ENCODE results near the gene PPP4R3A. TPM values are rescaled to one million over a fixed set of nuclear protein-coding genes. Genes with fewer than 3 reads are reported as not detected.
"Not testable (repeated sequence)": the region's sequence is repeated elsewhere in the genome, so short reads cannot be mapped to it uniquely, and the experiment has no call there.

PPP4R3A gene
- total RNA-seq, 2 experiments from 2014 or later = 118 to 123 TPM

DNA sequence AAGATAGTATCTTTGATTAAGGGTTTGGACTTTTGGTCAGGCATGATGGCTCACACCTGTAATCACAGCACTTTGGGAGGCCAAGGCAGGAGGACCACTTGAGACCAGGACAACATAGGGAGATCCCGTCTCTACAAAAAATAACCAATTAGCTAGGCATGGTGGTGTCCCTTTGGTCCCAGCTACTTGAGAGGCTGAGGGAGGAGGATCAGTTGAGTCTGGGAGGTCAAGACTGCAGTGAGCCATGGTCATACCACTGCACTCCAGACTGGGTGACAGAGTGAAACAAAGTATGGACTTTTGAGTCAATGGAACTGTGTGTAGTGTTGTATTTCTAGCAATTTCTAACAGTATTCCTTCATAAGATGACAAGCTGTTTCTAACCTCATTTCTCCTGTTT, 53.8 kb downstream of the PPP4R3A start:
- Mint-ChIP-seq H3K36me3 (ENCODE audit: low read depth) (peaks cover 56% of the 10 kb centered on the region), H3K9me3 (no peaks in the 10 kb centered on the region), H3K27ac (no peak overlapping the region), H3K4me3 (no peak overlapping the region), H3K27me3 (peaks cover 3% of the 10 kb centered on the region), H3K4me1 (peaks cover 4% of the 10 kb centered on the region)
- POLR2A ChIA-PET = no interaction called here
- CTCF ChIA-PET = no interaction called here
- no peak for DNase-seq

- Mint-ChIP-seq H3K27ac (no peak overlapping the region), H3K9me3 (no peaks in the 10 kb centered on the region), H3K27me3 (peaks cover 3% of the 10 kb centered on the region), H3K4me1 (peaks cover 4% of the 10 kb centered on the region), H3K36me3 (ENCODE audit: low read depth) (peaks cover 41% of the 10 kb centered on the region), H3K4me3 (no peak overlapping the region)
- no peak for DNase-seq
- ChIA-PET CTCF (interaction anchor here (1.0 to 1.1 kb wide), 2 partner anchors 13 to 137 kb away, joined by 3 read pairs; no protein-coding TSS in a partner anchor), POLR2A (no interaction called here)
These were observed 55.5 kb downstream of the PPP4R3A start for GRCh38 chr14:91454580-91454979.

DNA sequence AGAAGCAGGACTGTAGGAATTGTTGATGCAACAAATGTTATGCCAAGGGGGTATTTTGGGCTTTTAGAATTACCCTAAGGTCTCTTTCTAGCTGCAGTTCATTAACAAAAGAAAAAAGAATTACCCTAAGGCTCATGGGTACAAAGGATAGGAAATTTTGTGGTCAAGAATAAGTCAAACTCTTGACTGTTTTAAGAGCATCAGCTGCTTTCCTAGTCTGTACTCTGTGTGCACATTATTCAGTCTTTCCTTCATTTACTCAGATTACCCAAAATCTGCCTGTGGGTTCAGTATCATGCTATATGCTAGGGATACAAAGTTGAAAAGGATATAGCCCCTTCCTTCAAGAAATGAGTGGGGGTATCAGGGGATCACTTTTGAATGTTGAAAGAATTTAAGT, 56.0 kb downstream of the PPP4R3A start:
- peaks cover 41% of the 10 kb centered on the region for H3K36me3 Mint-ChIP-seq (ENCODE audit: low read depth)
- POLR2A ChIA-PET = no interaction called here
- no peaks in the 10 kb centered on the region for H3K9me3 Mint-ChIP-seq
- DNase-seq = no peak
- H3K4me3 Mint-ChIP-seq = no peak overlapping the region
- H3K27me3 Mint-ChIP-seq = peaks cover 3% of the 10 kb centered on the region
- peaks cover 4% of the 10 kb centered on the region for H3K4me1 Mint-ChIP-seq
- no peak overlapping the region for H3K27ac Mint-ChIP-seq
- CTCF ChIA-PET = interaction anchor here (1.0 to 1.4 kb wide), 2 partner anchors 13 to 27 kb away, joined by 3 to 4 read pairs; no protein-coding TSS in a partner anchor

GRCh38 chr14:91453744-91454143, 56.4 kb downstream of the PPP4R3A start:
- Mint-ChIP-seq H3K36me3 (ENCODE audit: low read depth) (peaks cover 39% of the 10 kb centered on the region), H3K9me3 (no peaks in the 10 kb centered on the region), H3K27me3 (peaks cover 3% of the 10 kb centered on the region), H3K4me3 (no peak overlapping the region), H3K4me1 (peaks cover 4% of the 10 kb centered on the region), H3K27ac (no peak overlapping the region)
- ChIA-PET CTCF (interaction anchor here (1.0 to 1.4 kb wide), 2 partner anchors 12 to 26 kb away, joined by 3 to 4 read pairs; no protein-coding TSS in a partner anchor), POLR2A (no interaction called here)
- DNase-seq = no peak

GRCh38 chr14:91444335-91445020, 65.6 kb downstream of the PPP4R3A start:
- H3K4me1 Mint-ChIP-seq = no peaks in the 10 kb centered on the region
- peaks cover 8% of the 10 kb centered on the region for H3K36me3 Mint-ChIP-seq (ENCODE audit: low read depth)
- ChIA-PET POLR2A (no interaction called here), CTCF (no interaction called here)
- peaks cover 38% of the 10 kb centered on the region for H3K27me3 Mint-ChIP-seq
- H3K4me3 Mint-ChIP-seq = no peak overlapping the region
- DNase-seq = no peak
- H3K27ac Mint-ChIP-seq = no peak overlapping the region
- peaks cover 15% of the 10 kb centered on the region for H3K9me3 Mint-ChIP-seq

DNA sequence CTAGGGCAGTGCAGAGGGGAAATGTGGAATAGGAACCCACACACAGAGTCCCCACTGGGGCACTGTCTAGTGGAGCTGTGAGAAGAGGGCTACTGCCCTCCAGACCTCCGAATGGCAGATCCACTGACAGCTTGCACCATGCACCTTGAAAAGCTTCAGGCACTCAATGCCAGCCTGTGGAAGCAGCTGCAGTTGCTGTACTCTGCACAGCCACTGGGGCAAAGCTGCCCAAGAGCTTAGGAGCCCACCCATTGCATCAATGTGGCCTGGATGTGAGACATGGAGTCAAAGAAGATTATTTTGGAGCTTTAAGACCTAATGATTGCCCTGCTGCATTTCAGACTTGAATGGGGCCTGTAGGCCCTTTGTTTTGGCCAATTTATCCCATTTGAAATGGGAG, 70.8 kb downstream of the PPP4R3A start:
- no peak overlapping the region for H3K27ac Mint-ChIP-seq
- no peak for DNase-seq
- peaks cover 8% of the 10 kb centered on the region for H3K36me3 Mint-ChIP-seq (ENCODE audit: low read depth)
- peaks cover 20% of the 10 kb centered on the region for H3K27me3 Mint-ChIP-seq
- no peaks in the 10 kb centered on the region for H3K4me1 Mint-ChIP-seq
- H3K9me3 Mint-ChIP-seq = peaks cover 29% of the 10 kb centered on the region
- H3K4me3 Mint-ChIP-seq = no peak overlapping the region
- ChIA-PET POLR2A (interaction anchor here (0.7 kb wide), 1 partner anchor 12 kb away, joined by 3 read pairs; no protein-coding TSS in a partner anchor), CTCF (no interaction called here)

GRCh38 chr14:91438845-91439244, 71.3 kb downstream of the PPP4R3A start:
- Mint-ChIP-seq H3K36me3 (ENCODE audit: low read depth) (peaks cover 8% of the 10 kb centered on the region), H3K4me3 (no peak overlapping the region), H3K4me1 (no peaks in the 10 kb centered on the region), H3K27me3 (peaks cover 15% of the 10 kb centered on the region), H3K9me3 (peaks cover 27% of the 10 kb centered on the region), H3K27ac (no peak overlapping the region)
- no peak for DNase-seq
- ChIA-PET CTCF (no interaction called here), POLR2A (interaction anchor here (0.7 kb wide), 1 partner anchor 12 kb away, joined by 3 read pairs; no protein-coding TSS in a partner anchor)

- H3K27ac Mint-ChIP-seq; H3K27me3 Mint-ChIP-seq; POLR2A ChIA-PET; DNase-seq; H3K4me3 Mint-ChIP-seq; H3K36me3 Mint-ChIP-seq (ENCODE audit: low read depth); H3K4me1 Mint-ChIP-seq; CTCF ChIA-PET: not testable (repeated sequence)
- peaks cover 22% of the 10 kb centered on the region for H3K9me3 Mint-ChIP-seq
These were observed 73.8 kb downstream of the PPP4R3A start for GRCh38 chr14:91436266-91436665.

DNA sequence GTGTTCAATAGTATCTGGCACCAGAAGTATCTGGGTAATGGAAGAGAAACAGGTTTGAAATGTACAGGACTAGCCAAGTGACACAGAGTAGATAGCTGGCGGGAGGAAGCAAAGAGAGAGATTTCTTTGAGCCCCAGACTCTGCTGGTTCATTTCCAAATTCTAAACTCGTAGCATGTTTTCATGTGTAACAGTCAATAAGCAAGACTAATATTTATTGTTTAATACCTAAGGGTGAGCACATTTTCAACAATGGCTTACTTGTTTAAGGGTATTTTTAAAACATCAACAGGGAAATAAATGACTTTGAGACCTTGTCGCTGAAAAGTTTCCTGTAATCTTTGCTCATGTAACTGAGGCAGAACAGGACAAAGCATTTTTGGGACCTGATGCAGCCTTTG, 80.7 kb downstream of the PPP4R3A start:
- DNase-seq = no peak
- ChIA-PET POLR2A (no interaction called here), CTCF (interaction anchor here (0.7 to 1.2 kb wide), 5 partner anchors 8 to 526 kb away, joined by 3 to 4 read pairs (median 3); no protein-coding TSS in a partner anchor)
- Mint-ChIP-seq H3K4me3 (no peak overlapping the region), H3K9me3 (no peaks in the 10 kb centered on the region), H3K36me3 (ENCODE audit: low read depth) (no peaks in the 10 kb centered on the region), H3K27me3 (no peaks in the 10 kb centered on the region), H3K4me1 (peaks cover 11% of the 10 kb centered on the region), H3K27ac (no peak overlapping the region)

DNA sequence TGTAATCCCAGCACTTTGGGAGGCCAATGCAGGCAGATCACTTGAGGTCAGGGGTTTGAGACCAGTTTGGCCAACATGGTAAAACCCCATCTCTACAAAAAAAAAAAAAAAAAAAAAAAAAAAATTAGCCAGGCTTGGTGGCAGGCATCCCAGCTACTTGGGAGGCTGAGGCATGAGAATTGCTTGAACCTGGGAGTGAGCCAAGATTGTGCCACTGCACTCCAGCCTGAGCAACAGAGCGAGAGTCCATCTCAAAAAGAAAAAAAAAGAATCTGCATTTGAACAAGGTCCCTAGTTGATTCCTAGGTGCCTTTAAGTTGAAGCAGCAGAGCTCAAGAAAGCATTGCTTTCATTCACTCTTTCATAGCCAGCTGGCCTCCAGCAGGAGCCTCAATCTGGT, 81.2 kb downstream of the PPP4R3A start:
- peaks cover 11% of the 10 kb centered on the region for H3K4me1 Mint-ChIP-seq
- H3K4me3 Mint-ChIP-seq; H3K27ac Mint-ChIP-seq; H3K36me3 Mint-ChIP-seq (ENCODE audit: low read depth); H3K9me3 Mint-ChIP-seq; POLR2A ChIA-PET; DNase-seq; H3K27me3 Mint-ChIP-seq: not testable (repeated sequence)
- CTCF ChIA-PET = interaction anchor here (0.7 to 1.2 kb wide), 7 partner anchors 8 to 526 kb away, joined by 3 to 4 read pairs (median 3); no protein-coding TSS in a partner anchor

DNA sequence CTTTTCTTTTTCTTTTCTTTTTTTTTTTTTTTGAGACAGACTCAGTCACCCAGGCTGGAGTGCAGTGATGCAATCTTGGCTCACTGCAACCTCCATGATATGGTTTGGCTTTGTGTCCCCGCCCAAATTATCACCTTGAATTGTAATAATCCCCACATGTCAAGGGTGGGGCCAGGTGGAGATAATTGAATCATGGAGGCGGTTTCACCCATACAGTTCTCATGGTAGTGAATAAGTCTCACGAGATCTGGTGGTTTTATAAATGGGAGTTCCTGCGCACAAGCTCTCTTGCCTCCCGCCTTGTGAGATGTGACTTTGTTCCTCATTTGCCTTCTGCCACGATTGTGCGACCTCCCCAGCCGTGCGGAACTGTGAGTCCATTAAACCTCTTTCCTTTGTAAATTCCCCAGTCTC, 84.6 kb downstream of the PPP4R3A start:
- H3K36me3 Mint-ChIP-seq (ENCODE audit: low read depth); DNase-seq; H3K27ac Mint-ChIP-seq; POLR2A ChIA-PET; H3K4me3 Mint-ChIP-seq; H3K27me3 Mint-ChIP-seq; H3K9me3 Mint-ChIP-seq: not testable (repeated sequence)
- CTCF ChIA-PET = interaction anchor here (0.5 to 1.5 kb wide), 3 partner anchors 23 to 1342 kb away, joined by 3 to 6 read pairs (median 5); no protein-coding TSS in a partner anchor
- H3K4me1 Mint-ChIP-seq = peaks cover 11% of the 10 kb centered on the region

- peaks cover 7% of the 10 kb centered on the region for H3K27me3 Mint-ChIP-seq
- DNase-seq = no peak
- POLR2A ChIA-PET = no interaction called here
These were observed 85.1 kb downstream of the PPP4R3A start for GRCh38 chr14:91424813-91425530.

DNA sequence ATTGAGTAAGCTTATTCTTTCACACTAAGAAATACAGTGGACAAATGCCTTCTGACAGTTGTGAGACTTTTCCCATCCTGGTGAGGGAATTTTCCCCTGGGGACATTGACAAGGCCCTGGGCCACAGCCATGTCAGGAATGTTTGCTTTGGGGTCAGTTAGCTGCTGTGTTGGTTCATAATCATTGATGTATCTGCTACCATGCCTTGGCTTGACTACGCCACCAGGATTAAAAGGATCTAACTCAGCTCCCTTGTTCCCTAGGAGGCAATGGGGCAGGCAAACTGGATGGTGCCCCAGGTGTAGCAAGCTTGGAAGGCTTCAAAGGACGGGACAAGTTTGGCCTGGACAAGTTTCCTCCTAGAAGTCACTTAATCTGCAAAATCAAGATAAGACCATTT, 89.4 kb downstream of the PPP4R3A start:
- Mint-ChIP-seq H3K4me3 (no peak overlapping the region), H3K36me3 (ENCODE audit: low read depth) (peaks cover 13% of the 10 kb centered on the region), H3K9me3 (no peaks in the 10 kb centered on the region), H3K4me1 (peaks cover 12% of the 10 kb centered on the region), H3K27me3 (peaks cover 8% of the 10 kb centered on the region), H3K27ac (no peak overlapping the region)
- POLR2A ChIA-PET = interaction anchor here (1.1 to 1.5 kb wide), 7 partner anchors 10 to 177 kb away, joined by 3 to 7 read pairs (median 4); no protein-coding TSS in a partner anchor
- CTCF ChIA-PET = interaction anchor here (0.9 to 10.3 kb wide), 7 partner anchors 8 to 244 kb away, joined by 3 to 105 read pairs (median 4); no protein-coding TSS in a partner anchor
- DNase-seq = no peak

More at GRCh38 chr14:91424813-91425530, 85.1 kb downstream of the PPP4R3A start:
- H3K4me1 Mint-ChIP-seq = peaks cover 11% of the 10 kb centered on the region
- CTCF ChIA-PET = interaction anchor here (0.5 to 1.5 kb wide), 5 partner anchors 21 to 1342 kb away, joined by 3 to 6 read pairs (median 4); no protein-coding TSS in a partner anchor
- no peaks in the 10 kb centered on the region for H3K36me3 Mint-ChIP-seq (ENCODE audit: low read depth)
- no peaks in the 10 kb centered on the region for H3K9me3 Mint-ChIP-seq
- H3K4me3 Mint-ChIP-seq = no peak overlapping the region
- H3K27ac Mint-ChIP-seq = no peak overlapping the region
